ENCODE measurements around the gene LMOD2. TPM values are rescaled to one million over a fixed set of nuclear protein-coding genes. Genes with fewer than 3 reads are reported as not detected.

LMOD2 gene
- total RNA-seq, 3 donors from 2014 or later = not detected

- Histone ChIP-seq H3K9me3 (no peaks in the 10 kb centered on the region), H3K27ac (no peak overlapping the region), H3K4me1 (no peaks in the 10 kb centered on the region), H3K4me3 (no peak overlapping the region), H3K36me3 (no peaks in the 10 kb centered on the region), H3K27me3 (no peaks in the 10 kb centered on the region)
- no peak for DNase-seq (ENCODE audit: low spot score in 2 of 2)
- intact Hi-C loops (cut with DNase I; ENCODE audit: low total_unique reads) = no loop called here
- TF ChIP-seq, protein P1, sequence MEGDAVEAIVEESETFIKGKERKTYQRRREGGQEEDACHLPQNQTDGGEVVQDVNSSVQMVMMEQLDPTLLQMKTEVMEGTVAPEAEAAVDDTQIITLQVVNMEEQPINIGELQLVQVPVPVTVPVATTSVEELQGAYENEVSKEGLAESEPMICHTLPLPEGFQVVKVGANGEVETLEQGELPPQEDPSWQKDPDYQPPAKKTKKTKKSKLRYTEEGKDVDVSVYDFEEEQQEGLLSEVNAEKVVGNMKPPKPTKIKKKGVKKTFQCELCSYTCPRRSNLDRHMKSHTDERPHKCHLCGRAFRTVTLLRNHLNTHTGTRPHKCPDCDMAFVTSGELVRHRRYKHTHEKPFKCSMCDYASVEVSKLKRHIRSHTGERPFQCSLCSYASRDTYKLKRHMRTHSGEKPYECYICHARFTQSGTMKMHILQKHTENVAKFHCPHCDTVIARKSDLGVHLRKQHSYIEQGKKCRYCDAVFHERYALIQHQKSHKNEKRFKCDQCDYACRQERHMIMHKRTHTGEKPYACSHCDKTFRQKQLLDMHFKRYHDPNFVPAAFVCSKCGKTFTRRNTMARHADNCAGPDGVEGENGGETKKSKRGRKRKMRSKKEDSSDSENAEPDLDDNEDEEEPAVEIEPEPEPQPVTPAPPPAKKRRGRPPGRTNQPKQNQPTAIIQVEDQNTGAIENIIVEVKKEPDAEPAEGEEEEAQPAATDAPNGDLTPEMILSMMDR (IDR thresholded peaks at IDR 0.05) = no peak
Observed at GRCh38 chr7:123612024-123612423, 43.6 kb upstream of the LMOD2 start.

- TF ChIP-seq POLR2AphosphoS5 (IDR thresholded peaks at IDR 0.05) (no peak), POLR2A (IDR thresholded peaks at IDR 0.05) (no peak)
- TF ChIP-seq, protein P1 (IDR thresholded peaks at IDR 0.05) = no peak
- H3K27ac ChIP-seq = no peak overlapping the region
- intact Hi-C loops (cut with DNase I; ENCODE audit: low total_unique reads) = no loop called here
- no peaks in the 10 kb centered on the region for H3K27me3 ChIP-seq
- H3K4me1 ChIP-seq = no peaks in the 10 kb centered on the region
- H3K36me3 ChIP-seq = no peaks in the 10 kb centered on the region
- H3K9me3 ChIP-seq = no peaks in the 10 kb centered on the region
- no peak for DNase-seq (ENCODE audit: low spot score in 2 of 2)
- H3K4me3 ChIP-seq = no peak overlapping the region
Observed at GRCh38 chr7:123615344-123615743, 40.3 kb upstream of the LMOD2 start.

DNA sequence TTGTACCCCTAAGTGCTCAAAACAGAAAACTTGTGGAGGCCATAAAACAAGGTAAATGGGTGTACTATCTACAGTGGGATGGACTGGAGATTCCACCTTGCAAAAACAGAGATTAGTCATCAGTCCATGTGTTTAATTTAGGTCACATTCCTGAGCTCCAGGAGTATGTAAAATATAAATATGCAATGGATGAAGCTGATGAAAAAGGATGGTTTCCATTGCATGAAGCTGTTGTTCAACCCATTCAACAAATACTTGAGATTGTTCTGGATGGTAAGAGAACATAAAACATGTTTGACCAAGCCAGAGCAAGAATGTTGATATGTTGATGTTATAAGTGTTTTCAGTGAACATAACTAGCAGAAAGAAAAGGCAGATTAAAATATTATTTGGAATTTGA lies 39.4 kb upstream of the LMOD2 start:
- no peak for DNase-seq (ENCODE audit: low spot score in 2 of 2)

GRCh38 chr7:123621707-123622106 lies 34.0 kb upstream of the LMOD2 start:
- TF ChIP-seq POLR2A (IDR thresholded peaks at IDR 0.05) = no peak
- TF ChIP-seq, protein P1 (IDR thresholded peaks at IDR 0.05) = no peak
- DNase-seq (ENCODE audit: low spot score in 2 of 2) = no peak
- intact Hi-C loops (cut with DNase I; ENCODE audit: low total_unique reads) = no loop called here
- Histone ChIP-seq H3K4me1 (no peaks in the 10 kb centered on the region), H3K9me3 (no peaks in the 10 kb centered on the region), H3K27me3 (no peaks in the 10 kb centered on the region), H3K27ac (no peak overlapping the region), H3K4me3 (no peak overlapping the region), H3K36me3 (no peaks in the 10 kb centered on the region)

More for the DNA sequence above, 39.4 kb upstream of the LMOD2 start:
- no peak for TF ChIP-seq POLR2A (IDR thresholded peaks at IDR 0.05)
- no peak for TF ChIP-seq POLR2AphosphoS5 (IDR thresholded peaks at IDR 0.05)
- TF ChIP-seq, protein P1 (IDR thresholded peaks at IDR 0.05) = no peak
- Histone ChIP-seq H3K27ac (no peak overlapping the region), H3K9me3 (no peaks in the 10 kb centered on the region), H3K4me1 (no peaks in the 10 kb centered on the region), H3K36me3 (no peaks in the 10 kb centered on the region), H3K4me3 (no peak overlapping the region), H3K27me3 (no peaks in the 10 kb centered on the region)
- intact Hi-C loops (cut with DNase I; ENCODE audit: low total_unique reads) = no loop called here

- H3K27ac ChIP-seq = peak overlapping the region in 1 of 2 donors; percentile 3
- H3K27me3 ChIP-seq = no peaks in the 10 kb centered on the region
- H3K4me3 ChIP-seq = no peak overlapping the region
- H3K36me3 ChIP-seq = no peaks in the 10 kb centered on the region
- DNase-seq (ENCODE audit: low spot score in 2 of 2) = no peak
- no peak for TF ChIP-seq POLR2AphosphoS5 (IDR thresholded peaks at IDR 0.05)
- no peak for TF ChIP-seq POLR2A (IDR thresholded peaks at IDR 0.05)
- TF ChIP-seq, protein P1 (IDR thresholded peaks at IDR 0.05) = no peak
- H3K4me1 ChIP-seq = no peaks in the 10 kb centered on the region
- no peaks in the 10 kb centered on the region for H3K9me3 ChIP-seq
- intact Hi-C loops (cut with DNase I; ENCODE audit: low total_unique reads) = no loop called here
Observed at GRCh38 chr7:123622660-123623386, 32.8 kb upstream of the LMOD2 start.
